Tibial nerve (tissue), 4 donors: ENCODE results near the gene DNAJC15. TPM values are rescaled to one million over a fixed set of nuclear protein-coding genes. Genes with fewer than 3 reads are reported as not detected.

Source experiments
- DNase-seq, 2 donors: peaks; one replicate each; pipeline ENCODE4 v3.0.0-alpha.2; 2019; ENCODE audit warnings: low spot score in 2 of 2
- H3K27ac ChIP-seq, 4 donors: fragments of 200-600 bp; sonication (generic) in 3 of 4; one replicate each; pipeline ENCODE4 v1.5.1; 2017 to 2019; ENCODE audit warnings: mild to moderate bottlenecking in 1 of 4
- H3K27me3 ChIP-seq, 2 donors: fragments of 200-600 bp; sonication (generic) in 1 of 2; one replicate each; pipeline versions ENCODE4 v1.5.1 to v1.6.0; 2017 to 2019
- H3K36me3 ChIP-seq, 3 donors: fragments of 200-600 bp; sonication (generic); one replicate each; pipeline ENCODE4 v1.5.1; 2018 to 2019
- H3K4me1 ChIP-seq, 4 donors: fragments of 200-600 bp; sonication (generic) in 3 of 4; one replicate each; pipeline ENCODE4 v1.5.1; 2017 to 2019
- H3K4me3 ChIP-seq, 4 donors: fragments of 200-600 bp; sonication (generic) in 3 of 4; one replicate each; pipeline ENCODE4 v1.5.1; 2017 to 2019; ENCODE audit warnings: mild to moderate bottlenecking in 1 of 4, moderate library complexity in 1 of 4
- H3K9me3 ChIP-seq, 4 donors: fragments of 200-600 bp; sonication (generic) in 3 of 4; one replicate each; pipeline ENCODE4 v1.5.1; 2017 to 2019
- CTCF ChIP-seq, 5 experiments: fragments of 200-600 bp in 3 of 5; fragments of 450-650 bp in 2 of 5; sonication (generic) in 3 of 5; IDR thresholded peaks; one replicate each; pipeline ENCODE4 v1.5.1; 2016 to 2019; ENCODE audit warnings: antibody characterized with exemption in 5 of 5, mild to moderate bottlenecking in 3 of 5, moderate library complexity in 2 of 5
- EP300 ChIP-seq, 2 donors: sonication (generic); formaldehyde crosslinking; IDR thresholded peaks; one replicate each; pipeline ENCODE4 v1.6.1; 2017; ENCODE audit warnings: antibody characterized with exemption in 2 of 2, mild to moderate bottlenecking in 1 of 2
- POLR2A ChIP-seq, 2 donors: fragments of 450-650 bp; IDR thresholded peaks; one replicate each; pipeline ENCODE4 v1.6.1; 2017; ENCODE audit warnings: antibody characterized with exemption in 2 of 2, mild to moderate bottlenecking in 2 of 2, moderate library complexity in 2 of 2
- WGBS, 2 donors: methylation state at CpG; one replicate each; pipeline ENCODE4 v1.1.5; 2018; 5-methylcytosine and 5-hydroxymethylcytosine counted together
- total RNA-seq, 4 donors: library from RNA; depleted of rRNA; stranded (reverse); fragments of >200 nt; gene quantifications; one replicate each; pipeline ENCODE4 v1.1.0, GENCODE V29; 2016

Gene DNAJC15
- total RNA-seq, 4 donors from 2014 or later: 3.7 to 9.2 (median 5.7) TPM

- 34 to 40% methylated on average over 2 of the region's 2 CpGs for WGBS, 2 donors
- Histone ChIP-seq H3K9me3 (peaks cover 0 to 9% (median 2%) of the 10 kb centered on the region in 4 donors), H3K4me1 (peaks cover 0 to 16% (median 3%) of the 10 kb centered on the region in 4 donors), H3K27me3 (no peaks in the 10 kb centered on the region), H3K4me3 (no peak overlapping the region), H3K27ac (no peak overlapping the region), H3K36me3 (peaks cover 0 to 24% (median 0%) of the 10 kb centered on the region in 3 donors)
- no peak for DNase-seq
- TF ChIP-seq CTCF (IDR thresholded peaks at IDR 0.05) (no peak), POLR2A (IDR thresholded peaks at IDR 0.05) (no peak), EP300 (IDR thresholded peaks at IDR 0.05) (no peak)
Measured at GRCh38 chr13:43095771-43096719, 72.7 kb downstream of the DNAJC15 start.

DNA sequence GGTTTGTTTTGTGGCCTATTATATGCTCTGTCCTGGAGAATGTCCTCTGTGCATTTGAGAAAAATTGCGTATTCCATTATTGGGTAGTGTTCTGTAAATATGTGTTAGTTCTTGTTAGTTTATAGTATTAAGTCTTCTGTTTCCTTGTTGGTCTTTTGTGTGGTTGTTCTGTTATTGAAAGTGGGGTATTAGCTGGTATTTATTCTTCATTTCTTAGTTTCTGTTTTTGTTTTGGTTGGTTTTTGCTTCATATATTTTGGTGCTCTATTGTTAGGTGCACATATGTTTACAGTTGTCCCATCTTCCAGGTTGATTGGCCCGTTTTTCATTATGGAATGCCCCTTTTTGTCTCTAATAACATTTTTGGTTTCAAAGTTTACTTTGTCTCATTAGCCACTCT is 77.3 kb downstream of the DNAJC15 start:
- H3K4me3 ChIP-seq: no peak overlapping the region
- H3K36me3 ChIP-seq: peaks cover 0 to 28% (median 0%) of the 10 kb centered on the region in 3 donors
- 94 to 97% methylated on average over 2 of the region's 2 CpGs for WGBS, 2 donors
- no peak for DNase-seq
- TF ChIP-seq EP300 (IDR thresholded peaks at IDR 0.05) (no peak), POLR2A (IDR thresholded peaks at IDR 0.05) (no peak), CTCF (IDR thresholded peaks at IDR 0.05) (no peak)
- peaks cover 0 to 17% (median 2%) of the 10 kb centered on the region in 4 donors for H3K9me3 ChIP-seq
- no peak overlapping the region for H3K27ac ChIP-seq
- no peaks in the 10 kb centered on the region for H3K27me3 ChIP-seq
- peaks cover 0 to 7% (median 3%) of the 10 kb centered on the region in 4 donors for H3K4me1 ChIP-seq

DNA sequence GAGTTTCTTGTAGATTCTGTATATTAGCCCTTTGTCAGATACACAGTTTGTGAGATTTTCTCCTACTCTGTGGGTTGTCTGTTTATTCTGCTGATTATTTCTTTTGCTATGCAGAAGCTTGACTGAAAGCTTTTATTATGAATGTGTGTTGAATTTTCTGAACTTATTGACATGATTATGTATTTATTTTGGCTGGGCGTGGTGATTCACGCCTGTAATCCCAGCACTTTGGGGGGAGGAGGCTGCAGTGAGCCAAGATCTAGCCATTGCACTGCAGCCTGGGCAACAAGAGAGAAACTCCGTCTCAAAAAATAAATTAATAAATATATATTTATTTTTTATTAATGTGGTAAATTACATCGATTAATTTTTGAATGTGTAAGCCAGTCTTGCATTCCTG is 78.9 kb downstream of the DNAJC15 start:
- 69 to 77% methylated on average over 4 of the region's 4 CpGs for WGBS, 2 donors

GRCh38 chr13:43107780-43108179 is 84.4 kb downstream of the DNAJC15 start:
- no peak for DNase-seq
- no peaks in the 10 kb centered on the region for H3K9me3 ChIP-seq
- H3K4me3 ChIP-seq: no peak overlapping the region
- no peak overlapping the region for H3K27ac ChIP-seq
- WGBS, 2 donors: 48 to 55% methylated on average over 2 of the region's 2 CpGs
- H3K36me3 ChIP-seq: peaks cover 0 to 6% (median 0%) of the 10 kb centered on the region in 3 donors
- no peaks in the 10 kb centered on the region for H3K27me3 ChIP-seq
- no peaks in the 10 kb centered on the region for H3K4me1 ChIP-seq
- no peak for TF ChIP-seq POLR2A (IDR thresholded peaks at IDR 0.05)
- no peak for TF ChIP-seq CTCF (IDR thresholded peaks at IDR 0.05)
- TF ChIP-seq EP300 (IDR thresholded peaks at IDR 0.05): no peak

More for the DNA sequence above, 78.9 kb downstream of the DNAJC15 start:
- peaks cover 0 to 28% (median 0%) of the 10 kb centered on the region in 3 donors for H3K36me3 ChIP-seq
- H3K4me1 ChIP-seq: no peaks in the 10 kb centered on the region
- H3K27me3 ChIP-seq: no peaks in the 10 kb centered on the region
- H3K27ac ChIP-seq: no peak overlapping the region
- no peak for DNase-seq
- peaks cover 0 to 17% (median 2%) of the 10 kb centered on the region in 4 donors for H3K9me3 ChIP-seq
- TF ChIP-seq EP300 (IDR thresholded peaks at IDR 0.05) (no peak), CTCF (IDR thresholded peaks at IDR 0.05) (no peak), POLR2A (IDR thresholded peaks at IDR 0.05) (no peak)
- H3K4me3 ChIP-seq: no peak overlapping the region

- no peak for DNase-seq
- Histone ChIP-seq H3K27me3 (no peaks in the 10 kb centered on the region), H3K4me3 (no peak overlapping the region), H3K9me3 (no peaks in the 10 kb centered on the region), H3K36me3 (peaks cover 0 to 6% (median 0%) of the 10 kb centered on the region in 3 donors), H3K27ac (no peak overlapping the region), H3K4me1 (no peaks in the 10 kb centered on the region)
- TF ChIP-seq POLR2A (IDR thresholded peaks at IDR 0.05) (no peak), CTCF (IDR thresholded peaks at IDR 0.05) (no peak), EP300 (IDR thresholded peaks at IDR 0.05) (no peak)
- WGBS, 2 donors: 88 to 94% methylated on average over 5 of the region's 5 CpGs
Measured at GRCh38 chr13:43110036-43110435, 86.7 kb downstream of the DNAJC15 start.
